K562 treated with DMSO at 1 percent for 12 hours (cell line): Measurements from ENCODE around the gene MAD2L1BP. TPM values are rescaled to one million over a fixed set of nuclear protein-coding genes. Genes with fewer than 3 reads are reported as not detected.

Experiments
- total RNA-seq: library from RNA; unstranded; fragments of 300-600 nt; gene quantifications from 2 replicates; pipeline ENCODE4 v1.2.3, GENCODE V29; 2022; ENCODE audit not compliant: insufficient read depth

The MAD2L1BP gene, protein sequence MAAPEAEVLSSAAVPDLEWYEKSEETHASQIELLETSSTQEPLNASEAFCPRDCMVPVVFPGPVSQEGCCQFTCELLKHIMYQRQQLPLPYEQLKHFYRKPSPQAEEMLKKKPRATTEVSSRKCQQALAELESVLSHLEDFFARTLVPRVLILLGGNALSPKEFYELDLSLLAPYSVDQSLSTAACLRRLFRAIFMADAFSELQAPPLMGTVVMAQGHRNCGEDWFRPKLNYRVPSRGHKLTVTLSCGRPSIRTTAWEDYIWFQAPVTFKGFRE
- total RNA-seq, result 70.4 and 73.4 TPM in 2 replicates

DNA sequence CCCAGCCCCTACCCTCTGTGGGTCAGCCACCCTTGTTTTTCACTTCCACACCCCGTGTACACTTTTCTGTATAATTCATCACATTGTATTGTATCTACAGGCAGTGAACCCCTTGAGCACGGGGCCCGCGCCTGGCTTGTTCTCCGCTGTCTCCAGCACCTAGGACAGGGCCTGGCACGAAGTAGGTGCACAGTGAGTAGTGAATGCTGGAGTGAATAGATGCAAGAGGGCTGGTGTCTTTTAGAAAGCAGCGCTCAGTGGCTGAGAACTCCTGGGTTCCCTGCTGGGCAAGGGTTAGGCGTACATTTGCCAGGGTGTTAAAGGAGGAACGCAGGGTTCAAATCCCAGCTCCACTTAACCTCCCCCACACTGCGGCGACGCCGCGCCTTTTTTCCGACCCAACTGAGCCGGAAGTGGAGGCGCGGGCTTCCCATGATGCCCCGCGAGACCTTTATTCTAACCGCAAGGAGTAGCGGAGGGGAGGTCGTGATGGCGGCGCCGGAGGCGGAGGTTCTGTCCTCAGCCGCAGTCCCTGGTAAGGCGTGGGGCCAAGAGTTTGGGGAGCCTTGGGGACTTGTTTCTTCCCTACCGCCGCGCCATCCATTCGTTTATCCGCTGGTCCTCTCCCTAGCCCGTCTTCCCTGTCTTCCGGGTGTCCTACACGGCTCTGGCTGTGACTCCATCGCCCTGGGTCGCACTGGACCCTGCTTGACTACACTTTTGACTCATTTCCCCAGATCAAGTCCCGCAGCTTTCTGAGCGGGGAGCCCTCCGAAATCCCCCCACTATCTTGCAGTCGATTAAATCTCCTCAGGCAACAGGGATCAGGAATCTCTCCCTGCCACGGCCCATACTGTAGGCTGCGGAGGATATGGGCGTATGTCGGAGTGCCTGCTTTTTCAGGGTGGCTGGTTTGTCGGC is at the start of gene MAD2L1BP:
Gene MAD2L1BP, plus strand, starts transcription at position 454 of the 921 bp plus-strand sequence. Its CDS starts 36 bp downstream, at position 490.

DNA sequence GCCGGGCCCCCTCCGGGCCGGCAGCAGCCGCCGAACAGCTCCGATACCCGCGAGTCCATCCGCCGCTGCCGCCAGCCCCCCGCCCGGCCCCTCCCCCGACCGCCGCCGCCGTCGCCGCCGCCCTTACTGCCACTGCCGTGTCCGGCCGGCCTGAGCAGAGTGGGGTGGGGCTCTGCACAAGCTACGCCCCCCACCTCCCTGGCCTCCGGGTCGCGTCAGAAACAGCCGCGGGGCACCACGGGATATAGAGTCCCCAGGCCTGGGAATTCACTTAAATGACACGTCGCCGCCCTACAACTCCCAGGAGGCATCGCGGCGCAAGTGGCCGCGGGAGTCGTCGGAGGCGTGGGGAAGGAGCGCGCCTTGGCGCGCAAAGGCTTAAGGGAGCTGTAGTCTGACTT is 6.5 kb upstream of the MAD2L1BP start, which contains the start of gene GTPBP2:
Gene GTPBP2, minus strand, starts transcription at position 161 of the 401 bp plus-strand sequence. Its CDS starts 102 bp downstream, at position 59.

DNA sequence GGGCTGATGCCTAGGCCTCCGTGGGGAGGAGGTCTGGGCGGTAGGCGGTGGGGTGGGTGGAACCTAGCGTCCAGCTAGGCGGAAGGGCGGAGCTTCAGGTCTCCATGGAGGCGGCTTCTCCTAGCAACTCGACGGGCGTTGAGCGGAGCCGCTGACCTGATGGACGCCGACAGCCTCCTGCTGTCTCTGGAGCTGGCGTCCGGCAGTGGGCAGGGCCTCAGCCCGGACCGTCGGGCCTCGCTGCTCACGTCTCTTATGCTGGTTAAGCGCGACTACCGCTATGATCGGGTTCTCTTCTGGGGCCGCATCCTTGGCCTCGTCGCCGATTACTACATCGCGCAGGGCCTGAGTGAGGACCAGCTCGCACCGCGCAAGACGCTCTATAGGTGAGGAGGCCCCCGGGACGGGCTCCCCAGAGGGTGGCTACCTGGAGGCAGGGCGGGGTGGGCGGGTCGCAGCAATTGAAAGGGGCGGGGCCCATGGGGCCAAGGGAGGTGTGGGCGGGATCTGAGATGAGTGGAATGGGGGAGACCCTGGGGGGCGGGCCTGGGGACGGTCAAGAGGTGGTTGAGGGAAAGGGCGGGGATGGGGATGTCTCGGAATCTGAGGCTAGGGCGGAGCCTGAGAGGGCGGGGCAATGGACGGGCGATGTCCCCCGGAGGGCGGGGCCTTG is 9.4 kb downstream of the MAD2L1BP start, which contains the start of gene RSPH9:
Gene RSPH9, plus strand, starts transcription at position 97 of the 673 bp plus-strand sequence. Its CDS starts 63 bp downstream, at position 160.

DNA sequence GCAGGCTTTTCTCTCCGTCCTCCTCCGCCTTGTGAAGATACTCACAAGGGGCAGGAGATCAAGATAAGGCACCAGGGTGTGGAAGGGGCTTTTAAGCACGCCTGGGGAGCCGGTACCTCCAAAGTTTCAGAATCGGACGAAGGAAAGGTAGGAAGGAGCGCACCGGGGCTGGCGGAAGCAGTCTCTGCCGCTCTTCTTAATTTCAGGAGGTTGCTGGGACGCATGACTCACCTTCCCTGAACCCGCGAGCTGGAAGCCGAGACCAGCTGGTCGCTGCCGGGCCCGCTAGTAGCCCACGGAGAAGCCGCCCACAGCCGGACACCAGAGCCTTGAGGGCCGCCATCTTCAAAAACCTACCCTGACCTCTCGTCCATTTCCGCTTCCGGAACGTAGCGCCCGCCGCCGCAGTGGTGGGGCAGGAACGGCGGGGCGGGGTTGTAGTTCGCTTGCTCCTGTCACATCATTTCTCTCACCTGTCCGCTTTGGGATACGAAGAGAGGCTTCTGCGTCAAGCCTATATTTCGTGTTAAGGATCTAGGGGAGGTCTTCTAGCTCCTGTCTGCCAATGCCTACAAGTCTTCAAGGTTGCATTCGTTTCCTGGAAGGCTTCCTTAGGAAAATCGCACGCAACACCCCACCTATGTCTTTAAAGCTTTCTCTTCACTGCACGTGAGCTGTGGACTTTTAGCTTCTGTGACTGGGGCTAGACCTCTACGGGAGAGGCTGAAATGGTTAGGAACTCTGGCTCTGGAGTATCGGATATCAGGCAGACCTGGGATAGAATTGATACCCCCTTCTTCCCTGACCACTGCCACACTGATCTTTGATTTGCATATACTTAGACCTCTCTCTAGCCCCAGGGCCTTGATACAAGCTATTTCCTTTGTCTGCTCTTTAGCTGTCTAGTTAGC is 52.1 kb downstream of the MAD2L1BP start, which contains the start of gene MRPS18A:
Gene MRPS18A, minus strand, starts transcription at position 355 of the 911 bp plus-strand sequence. Its CDS starts 12 bp downstream, at position 343.

Other genes with a start within 250 kb of the MAD2L1BP start
- 12.4 and 39.0 TPM in 2 replicates for gene ABCC10, start 208.3 kb upstream of the MAD2L1BP start, total RNA-seq
- 1.0 TPM in 2 replicates for gene DLK2, start 180.3 kb upstream of the MAD2L1BP start, total RNA-seq
- 32.2 and 46.2 TPM in 2 replicates for gene TJAP1, start 158.3 kb upstream of the MAD2L1BP start, total RNA-seq
- gene LRRC73, start 125.5 kb upstream of the MAD2L1BP start, total RNA-seq, result 0.30 and 0.40 TPM in 2 replicates
- gene YIPF3, start 118.9 kb upstream of the MAD2L1BP start, total RNA-seq, result 117 and 134 TPM in 2 replicates
- 40.3 and 70.5 TPM in 2 replicates for gene POLR1C, start 118.8 kb upstream of the MAD2L1BP start, total RNA-seq
- gene XPO5, start 59.8 kb upstream of the MAD2L1BP start, total RNA-seq, result 26.6 and 76.6 TPM in 2 replicates
- 13.2 and 40.2 TPM in 2 replicates for gene POLH, start 59.7 kb upstream of the MAD2L1BP start, total RNA-seq
- gene GTPBP2, start 6.6 kb upstream of the MAD2L1BP start, total RNA-seq, result 178 and 275 TPM in 2 replicates
- 0.51 and 0.81 TPM in 2 replicates for gene RSPH9, start 9.2 kb downstream of the MAD2L1BP start, total RNA-seq
- 116 and 159 TPM in 2 replicates for gene MRPS18A, start 52.0 kb downstream of the MAD2L1BP start, total RNA-seq
- gene VEGFA, start 134.4 kb downstream of the MAD2L1BP start, total RNA-seq, result 71.2 and 196 TPM in 2 replicates